ENCODE measurements around the gene CAMTA1. TPM values are rescaled to one million over a fixed set of nuclear protein-coding genes. Genes with fewer than 3 reads are reported as not detected.

CAMTA1 gene
- total RNA-seq, 1 donor = 56.1 TPM

DNA sequence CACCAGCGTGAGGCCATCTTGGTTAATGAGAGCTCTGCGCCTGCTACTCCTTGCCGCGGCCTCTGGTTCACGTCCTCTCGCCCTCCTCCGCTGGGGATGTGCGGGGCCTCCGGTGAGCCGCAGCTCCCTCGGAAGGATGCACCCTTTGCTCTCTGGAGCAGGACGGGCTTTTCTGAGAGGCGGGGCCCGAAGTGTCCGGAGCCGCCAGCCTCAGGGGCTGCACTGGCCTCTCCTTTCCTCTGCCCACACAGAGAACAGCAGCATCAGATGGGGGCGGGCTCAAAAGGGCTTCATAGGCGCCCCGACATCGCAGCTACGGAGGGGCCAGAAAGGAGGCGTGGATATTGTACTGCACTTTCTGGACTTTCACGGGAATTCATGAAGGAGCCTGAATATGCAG is 284.7 kb downstream of the CAMTA1 start:
- no peak for DNase-seq (ENCODE audit: low read depth)
- TF ChIP-seq, protein P1, sequence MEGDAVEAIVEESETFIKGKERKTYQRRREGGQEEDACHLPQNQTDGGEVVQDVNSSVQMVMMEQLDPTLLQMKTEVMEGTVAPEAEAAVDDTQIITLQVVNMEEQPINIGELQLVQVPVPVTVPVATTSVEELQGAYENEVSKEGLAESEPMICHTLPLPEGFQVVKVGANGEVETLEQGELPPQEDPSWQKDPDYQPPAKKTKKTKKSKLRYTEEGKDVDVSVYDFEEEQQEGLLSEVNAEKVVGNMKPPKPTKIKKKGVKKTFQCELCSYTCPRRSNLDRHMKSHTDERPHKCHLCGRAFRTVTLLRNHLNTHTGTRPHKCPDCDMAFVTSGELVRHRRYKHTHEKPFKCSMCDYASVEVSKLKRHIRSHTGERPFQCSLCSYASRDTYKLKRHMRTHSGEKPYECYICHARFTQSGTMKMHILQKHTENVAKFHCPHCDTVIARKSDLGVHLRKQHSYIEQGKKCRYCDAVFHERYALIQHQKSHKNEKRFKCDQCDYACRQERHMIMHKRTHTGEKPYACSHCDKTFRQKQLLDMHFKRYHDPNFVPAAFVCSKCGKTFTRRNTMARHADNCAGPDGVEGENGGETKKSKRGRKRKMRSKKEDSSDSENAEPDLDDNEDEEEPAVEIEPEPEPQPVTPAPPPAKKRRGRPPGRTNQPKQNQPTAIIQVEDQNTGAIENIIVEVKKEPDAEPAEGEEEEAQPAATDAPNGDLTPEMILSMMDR (IDR thresholded peaks at IDR 0.05; ENCODE audit: insufficient read depth, low read depth, low read length) = no peak

DNA sequence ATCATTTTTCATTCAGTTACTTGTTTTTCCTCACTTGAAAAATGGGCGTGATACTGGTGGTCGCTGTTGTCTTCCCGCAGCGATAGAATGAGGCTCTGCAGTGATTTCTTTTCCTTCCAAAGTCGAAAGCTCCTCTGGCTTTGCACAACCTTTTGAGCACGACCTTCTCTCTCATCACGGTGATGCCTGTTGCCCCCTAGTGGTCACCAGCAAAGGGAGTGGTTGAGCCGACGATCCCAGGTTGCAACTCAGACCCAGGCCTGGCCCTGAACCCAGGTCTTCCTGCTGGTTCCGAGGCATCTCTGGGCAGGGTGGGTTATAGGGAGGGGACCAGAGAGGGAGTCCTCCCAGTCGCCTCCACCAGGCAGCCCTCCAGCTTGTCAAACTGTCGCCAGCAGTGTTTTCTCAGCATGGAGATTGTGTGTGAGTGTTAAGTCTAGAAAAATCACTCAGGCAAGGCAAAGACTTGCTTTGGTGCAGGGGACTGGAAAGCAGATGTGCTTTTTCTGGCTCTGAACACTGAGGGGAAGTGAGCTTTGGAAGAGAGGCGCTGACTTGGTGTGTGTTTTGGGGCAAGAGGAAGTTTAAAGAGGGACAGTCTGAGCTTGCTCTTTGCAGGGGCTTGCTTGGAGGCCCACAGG is 285.3 kb downstream of the CAMTA1 start:
- peak; percentile 71 for DNase-seq (ENCODE audit: low read depth)
- TF ChIP-seq, protein P1 (IDR thresholded peaks at IDR 0.05; ENCODE audit: insufficient read depth, low read depth, low read length) = peak; percentile 90
- peak overlapping the region; percentile 45 for H3K4me3 ChIP-seq (ENCODE audit: low read depth, low read length)

More for the DNA sequence above, 284.7 kb downstream of the CAMTA1 start:
- H3K4me3 ChIP-seq (ENCODE audit: low read depth, low read length) = peak overlapping the region; percentile 45

DNA sequence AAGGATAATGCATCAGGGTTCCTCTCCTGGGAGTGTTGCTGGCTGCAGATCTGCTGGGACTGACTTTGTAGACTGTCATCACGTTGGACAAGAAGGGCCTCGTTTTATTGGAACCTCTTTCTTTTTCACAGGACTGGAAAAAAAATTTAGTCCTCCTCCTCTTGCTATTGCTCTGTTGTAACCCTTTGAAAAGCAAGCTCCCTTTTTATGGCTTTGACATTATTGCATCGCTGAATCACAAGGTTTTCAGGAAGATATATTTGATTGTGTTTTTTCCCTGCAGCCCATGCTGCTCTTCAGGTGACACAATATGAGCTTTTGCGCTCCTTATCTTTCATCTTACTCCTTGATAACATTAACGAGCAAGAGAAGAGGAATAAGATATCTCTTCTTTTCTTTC is 290.9 kb downstream of the CAMTA1 start:
- DNase-seq (ENCODE audit: low read depth) = no peak
- no peak overlapping the region for H3K4me3 ChIP-seq (ENCODE audit: low read depth, low read length)
- TF ChIP-seq, protein P1 (IDR thresholded peaks at IDR 0.05; ENCODE audit: insufficient read depth, low read depth, low read length) = no peak

DNA sequence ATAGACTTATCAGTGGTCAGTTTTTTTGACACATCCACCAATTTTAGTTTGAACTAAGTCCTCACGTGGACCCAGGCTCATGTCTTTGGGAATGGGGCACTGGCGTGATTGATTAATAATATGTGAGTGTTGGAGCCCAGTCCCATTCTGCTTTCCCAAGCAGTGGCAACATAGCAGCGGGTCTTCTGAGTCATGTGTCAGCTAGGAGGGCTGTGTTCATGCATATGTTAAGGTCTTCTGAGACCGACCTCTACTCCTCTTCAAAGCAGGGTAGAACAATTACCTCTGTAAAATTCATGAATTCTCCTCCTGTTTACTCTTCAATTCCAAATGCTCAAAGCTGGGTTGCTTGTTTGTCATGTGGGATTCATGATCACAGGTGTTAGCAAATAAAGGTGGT is 291.3 kb downstream of the CAMTA1 start:
- DNase-seq (ENCODE audit: low read depth) = no peak
- H3K4me3 ChIP-seq (ENCODE audit: low read depth, low read length) = no peak overlapping the region
- TF ChIP-seq, protein P1 (IDR thresholded peaks at IDR 0.05; ENCODE audit: insufficient read depth, low read depth, low read length) = no peak

DNA sequence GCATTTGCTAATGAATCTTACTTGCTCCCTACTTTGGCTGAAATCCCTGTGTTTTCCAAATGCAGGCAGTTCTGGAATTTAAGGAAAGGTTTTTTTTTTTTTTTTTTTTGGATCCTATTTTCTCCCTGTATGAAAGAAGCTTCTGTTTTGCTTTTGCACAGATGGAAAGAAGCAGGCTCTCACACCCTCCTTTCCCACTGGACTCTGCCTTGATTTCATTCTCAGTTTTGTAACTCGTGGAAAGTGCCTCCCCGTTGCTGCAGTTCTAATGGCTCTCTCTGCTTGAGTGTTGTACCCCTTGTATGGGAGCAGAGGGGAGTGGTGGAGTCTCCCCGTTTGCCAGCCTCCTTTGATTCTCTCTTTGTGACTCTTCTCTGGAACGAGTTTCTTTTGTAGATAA is 291.9 kb downstream of the CAMTA1 start:
- TF ChIP-seq, protein P1 (IDR thresholded peaks at IDR 0.05; ENCODE audit: insufficient read depth, low read depth, low read length) = no peak
- DNase-seq (ENCODE audit: low read depth) = no peak
- no peak overlapping the region for H3K4me3 ChIP-seq (ENCODE audit: low read depth, low read length)

DNA sequence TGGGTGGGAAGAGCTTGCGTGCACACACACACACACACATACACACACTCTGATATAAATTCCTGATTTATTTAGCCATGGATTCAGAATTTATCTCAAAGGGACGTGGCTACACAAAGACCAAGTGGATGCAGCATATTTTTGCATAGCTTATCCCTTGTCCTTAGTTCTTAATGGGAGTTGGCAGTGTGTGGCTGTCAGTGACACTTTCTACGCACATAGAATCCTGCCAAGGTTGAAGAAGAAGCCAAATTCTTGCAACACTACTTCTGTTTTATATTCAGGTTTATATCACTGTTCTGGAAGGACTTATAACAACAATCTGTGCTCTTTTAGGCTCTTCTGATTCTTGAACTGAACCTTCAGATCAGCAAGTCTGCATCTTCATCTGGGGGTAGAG is 292.7 kb downstream of the CAMTA1 start:
- no peak for DNase-seq (ENCODE audit: low read depth)
- TF ChIP-seq, protein P1 (IDR thresholded peaks at IDR 0.05; ENCODE audit: insufficient read depth, low read depth, low read length) = no peak
- no peak overlapping the region for H3K4me3 ChIP-seq (ENCODE audit: low read depth, low read length)

DNA sequence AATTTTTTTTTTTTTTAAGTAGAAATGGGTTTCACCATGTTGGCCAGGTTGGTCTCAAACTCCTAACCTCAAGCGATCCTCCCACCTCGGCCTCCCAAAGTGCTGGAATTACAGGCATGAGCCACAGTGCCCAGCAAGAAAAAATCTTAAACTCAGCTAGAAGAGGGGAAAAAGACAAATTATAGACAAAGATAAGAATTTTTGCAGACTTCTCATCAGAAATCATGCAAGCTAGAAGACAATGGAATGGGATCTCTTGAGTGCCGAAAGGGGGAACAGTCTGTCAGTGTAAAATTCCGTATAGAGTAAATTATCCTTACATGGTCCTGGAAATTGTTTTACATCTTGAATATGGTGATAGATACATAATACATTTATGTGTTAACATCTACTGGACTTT is 294.4 kb downstream of the CAMTA1 start:
- no peak overlapping the region for H3K4me3 ChIP-seq (ENCODE audit: low read depth, low read length)
- TF ChIP-seq, protein P1 (IDR thresholded peaks at IDR 0.05; ENCODE audit: insufficient read depth, low read depth, low read length) = no peak
- no peak for DNase-seq (ENCODE audit: low read depth)

Measured in fibroblast of villous mesenchyme (primary cell).